Karpas-422 (cell line): ENCODE data around the gene DZIP1L. TPM values are rescaled to one million over a fixed set of nuclear protein-coding genes. Genes with fewer than 3 reads are reported as not detected.

Experiments used
- DNase-seq: peaks from one replicate; pipeline ENCODE4 v3.0.0-alpha.2; 2015
- H2AFZ ChIP-seq: fragments of 200-600 bp; sonication (generic); 2 replicates; pipeline ENCODE4 v1.6.1; 2014; ENCODE audit warnings: antibody characterized with exemption, low read length, mixed read lengths
- H3K27ac ChIP-seq: fragments of 200-600 bp; sonication (generic); 2 replicates; pipeline ENCODE4 v1.5.1; 2014; ENCODE audit warnings: mild to moderate bottlenecking, low read length, moderate library complexity
- H3K27me3 ChIP-seq: fragments of 200-600 bp; sonication (generic); 2 replicates; pipeline ENCODE4 v1.6.1; 2014; ENCODE audit warnings: low read length, mixed read lengths
- H3K36me3 ChIP-seq: fragments of 200-600 bp; sonication (generic); 2 replicates; pipeline ENCODE4 v1.6.1; 2014; ENCODE audit warnings: low read length, mixed read lengths; ENCODE audit not compliant: insufficient read depth
- H3K4me1 ChIP-seq: fragments of 200-600 bp; sonication (generic); 2 replicates; pipeline ENCODE4 v1.6.1; 2014; ENCODE audit warnings: mild to moderate bottlenecking, low read length, mixed read lengths
- H3K4me2 ChIP-seq: fragments of 200-600 bp; sonication (generic); 2 replicates; pipeline ENCODE4 v1.6.1; 2014; ENCODE audit warnings: low read length, low read depth, mild to moderate bottlenecking; ENCODE audit not compliant: poor library complexity, severe bottlenecking
- H3K4me3 ChIP-seq: fragments of 200-600 bp; sonication (generic); 2 replicates; pipeline ENCODE4 v1.5.1; 2014; ENCODE audit warnings: mild to moderate bottlenecking, antibody characterized with exemption, low read length, mixed read lengths
- H3K79me2 ChIP-seq: fragments of 200-600 bp; sonication (generic); 2 replicates; pipeline ENCODE4 v1.6.1; 2014; ENCODE audit warnings: mild to moderate bottlenecking, low read length, mixed read lengths
- H3K9ac ChIP-seq: fragments of 200-600 bp; sonication (generic); 2 replicates; pipeline ENCODE4 v1.6.0; 2014; ENCODE audit warnings: low read length
- H3K9me2 ChIP-seq: fragments of 200-600 bp; sonication (generic), shearing (Covaris generic); replicated peaks from 2 replicates; pipeline ENCODE4 v1.6.0; 2014; ENCODE audit warnings: mild to moderate bottlenecking, low read length, moderate library complexity; ENCODE audit not compliant: insufficient read depth
- H3K9me3 ChIP-seq: fragments of 300-700, 200-600 bp; sonication (generic); 2 replicates; pipeline ENCODE4 v1.6.1; 2014; ENCODE audit warnings: low read length, mixed read lengths
- H4K20me1 ChIP-seq: fragments of 200-600 bp; sonication (generic); 2 replicates; pipeline ENCODE4 v1.6.1; 2014; ENCODE audit warnings: mild to moderate bottlenecking, antibody characterized with exemption, low read length, low read depth; ENCODE audit not compliant: insufficient read depth
- total RNA-seq: library from RNA; depleted of rRNA; stranded (reverse); fragments of >200 nt; shearing (Covaris generic); gene quantifications from 2 replicates; pipeline ENCODE4 v1.2.3, GENCODE V29; 2014; ENCODE audit warnings: low replicate concordance

The DZIP1L gene
- total RNA-seq, 1 experiment from 2014 or later = not detected

- H2AFZ ChIP-seq = no peak overlapping the region
- no peaks in the 10 kb centered on the region for H4K20me1 ChIP-seq
- H3K4me3 ChIP-seq = no peak overlapping the region
- no peak overlapping the region for H3K4me2 ChIP-seq
- no peak for DNase-seq
- H3K27ac ChIP-seq = no peak overlapping the region
- H3K79me2 ChIP-seq = no peaks in the 10 kb centered on the region
- no peaks in the 10 kb centered on the region for H3K9me2 ChIP-seq
- no peaks in the 10 kb centered on the region for H3K36me3 ChIP-seq
- no peaks in the 10 kb centered on the region for H3K4me1 ChIP-seq
- H3K27me3 ChIP-seq = no peaks in the 10 kb centered on the region
- no peaks in the 10 kb centered on the region for H3K9me3 ChIP-seq
- H3K9ac ChIP-seq = no peak overlapping the region
Observed at GRCh38 chr3:138043266-138044029, 72.0 kb downstream of the DZIP1L start.

GRCh38 chr3:138042043-138042442, 73.4 kb downstream of the DZIP1L start:
- H2AFZ ChIP-seq = no peak overlapping the region
- no peak overlapping the region for H3K9ac ChIP-seq
- H3K9me2 ChIP-seq = no peaks in the 10 kb centered on the region
- H3K79me2 ChIP-seq = no peaks in the 10 kb centered on the region
- H3K4me2 ChIP-seq = no peak overlapping the region
- H3K27me3 ChIP-seq = no peaks in the 10 kb centered on the region
- no peaks in the 10 kb centered on the region for H4K20me1 ChIP-seq
- DNase-seq = no peak
- no peaks in the 10 kb centered on the region for H3K9me3 ChIP-seq
- no peaks in the 10 kb centered on the region for H3K4me1 ChIP-seq
- no peak overlapping the region for H3K4me3 ChIP-seq
- no peaks in the 10 kb centered on the region for H3K36me3 ChIP-seq
- H3K27ac ChIP-seq = no peak overlapping the region

- H3K36me3 ChIP-seq = no peaks in the 10 kb centered on the region
- no peaks in the 10 kb centered on the region for H3K9me3 ChIP-seq
- no peak overlapping the region for H3K4me3 ChIP-seq
- no peak overlapping the region for H2AFZ ChIP-seq
- no peaks in the 10 kb centered on the region for H3K27me3 ChIP-seq
- H3K9me2 ChIP-seq = no peaks in the 10 kb centered on the region
- no peak overlapping the region for H3K27ac ChIP-seq
- H3K79me2 ChIP-seq = no peaks in the 10 kb centered on the region
- DNase-seq = no peak
- no peaks in the 10 kb centered on the region for H4K20me1 ChIP-seq
- H3K4me1 ChIP-seq = no peaks in the 10 kb centered on the region; the same call in 1 of the 2 replicates
- H3K9ac ChIP-seq = no peak overlapping the region
- no peak overlapping the region for H3K4me2 ChIP-seq
Observed at GRCh38 chr3:138038725-138039462, 76.5 kb downstream of the DZIP1L start.

GRCh38 chr3:138036572-138036971, 78.8 kb downstream of the DZIP1L start:
- no peaks in the 10 kb centered on the region; the same call in 1 of the 2 replicates for H3K4me1 ChIP-seq
- H3K9me2 ChIP-seq = no peaks in the 10 kb centered on the region
- no peak overlapping the region for H3K27ac ChIP-seq
- H3K4me2 ChIP-seq = no peak overlapping the region
- H3K36me3 ChIP-seq = no peaks in the 10 kb centered on the region
- H3K79me2 ChIP-seq = no peaks in the 10 kb centered on the region
- H3K4me3 ChIP-seq = no peak overlapping the region
- no peak overlapping the region for H2AFZ ChIP-seq
- H4K20me1 ChIP-seq = no peaks in the 10 kb centered on the region
- no peak overlapping the region for H3K9ac ChIP-seq
- H3K9me3 ChIP-seq = no peaks in the 10 kb centered on the region
- no peak for DNase-seq
- no peaks in the 10 kb centered on the region for H3K27me3 ChIP-seq

- no peaks in the 10 kb centered on the region for H3K27me3 ChIP-seq
- no peak overlapping the region for H3K9ac ChIP-seq
- H3K4me2 ChIP-seq = no peak overlapping the region
- H3K36me3 ChIP-seq = no peaks in the 10 kb centered on the region
- no peak overlapping the region for H3K27ac ChIP-seq
- H2AFZ ChIP-seq = no peak overlapping the region
- no peak overlapping the region for H3K4me3 ChIP-seq
- no peaks in the 10 kb centered on the region for H3K9me2 ChIP-seq
- H3K79me2 ChIP-seq = no peaks in the 10 kb centered on the region
- no peaks in the 10 kb centered on the region for H3K9me3 ChIP-seq
- no peaks in the 10 kb centered on the region for H4K20me1 ChIP-seq
- no peaks in the 10 kb centered on the region; the same call in 1 of the 2 replicates for H3K4me1 ChIP-seq
- DNase-seq = no peak
Observed at GRCh38 chr3:138034918-138035317, 80.5 kb downstream of the DZIP1L start.

GRCh38 chr3:138033202-138033691, 82.2 kb downstream of the DZIP1L start:
- H3K9me3 ChIP-seq = no peaks in the 10 kb centered on the region
- H2AFZ ChIP-seq = no peak overlapping the region
- H3K9ac ChIP-seq = no peak overlapping the region
- H4K20me1 ChIP-seq = no peaks in the 10 kb centered on the region
- no peak overlapping the region for H3K27ac ChIP-seq
- no peak overlapping the region for H3K4me3 ChIP-seq
- no peak for DNase-seq
- H3K36me3 ChIP-seq = no peaks in the 10 kb centered on the region
- no peak overlapping the region for H3K4me2 ChIP-seq
- H3K27me3 ChIP-seq = no peaks in the 10 kb centered on the region
- no peaks in the 10 kb centered on the region for H3K79me2 ChIP-seq
- no peaks in the 10 kb centered on the region for H3K9me2 ChIP-seq
- H3K4me1 ChIP-seq = no peaks in the 10 kb centered on the region; the same call in 1 of the 2 replicates

- no peaks in the 10 kb centered on the region for H3K27me3 ChIP-seq
- H3K4me1 ChIP-seq = no peaks in the 10 kb centered on the region; the same call in 1 of the 2 replicates
- DNase-seq = no peak
- H3K9me2 ChIP-seq = no peaks in the 10 kb centered on the region
- H3K79me2 ChIP-seq = no peaks in the 10 kb centered on the region
- H3K4me2 ChIP-seq = no peak overlapping the region
- H3K4me3 ChIP-seq = no peak overlapping the region
- no peak overlapping the region for H2AFZ ChIP-seq
- H3K9ac ChIP-seq = no peak overlapping the region
- H3K27ac ChIP-seq = no peak overlapping the region
- H3K9me3 ChIP-seq = no peaks in the 10 kb centered on the region
- no peaks in the 10 kb centered on the region for H4K20me1 ChIP-seq
- H3K36me3 ChIP-seq = no peaks in the 10 kb centered on the region
Observed at GRCh38 chr3:138032567-138032966, 82.8 kb downstream of the DZIP1L start.

- Histone ChIP-seq H3K27ac (no peak overlapping the region), H3K9ac (no peak overlapping the region), H3K9me3 (no peaks in the 10 kb centered on the region), H3K4me2 (no peak overlapping the region), H3K4me3 (no peak overlapping the region), H4K20me1 (no peaks in the 10 kb centered on the region), H3K79me2 (no peaks in the 10 kb centered on the region), H3K36me3 (no peaks in the 10 kb centered on the region), H2AFZ (no peak overlapping the region), H3K4me1 (no peaks in the 10 kb centered on the region), H3K27me3 (no peaks in the 10 kb centered on the region), H3K9me2 (no peaks in the 10 kb centered on the region)
- DNase-seq = no peak
Observed at GRCh38 chr3:138031536-138031935, 83.9 kb downstream of the DZIP1L start.
